Stimulated activated CD8-positive, alpha-beta memory T cell treated with anti-CD3 and anti-CD28 coated beads, Interleukin-12 subunit alpha, Interleukin-12 subunit beta, amount 100 ng/mL, for 24 hours (primary cell): ENCODE results near the gene MYRIP.

Experiments
- DNase-seq: peaks from one replicate; pipeline ENCODE4 v3.0.0-alpha.2; 2020; ENCODE audit errors: extremely low read depth

Gene MYRIP

GRCh38 chr3:39905788-39906187, 96.4 kb downstream of the MYRIP start:
- no peak for DNase-seq

- DNase-seq, result no peak
These were observed 98.6 kb downstream of the MYRIP start for GRCh38 chr3:39907981-39908380.

- no peak for DNase-seq
These were observed 100.7 kb downstream of the MYRIP start for GRCh38 chr3:39910135-39910534.

- no peak for DNase-seq
These were observed 101.5 kb downstream of the MYRIP start for GRCh38 chr3:39910826-39911464.

- DNase-seq, result no peak
These were observed 102.3 kb downstream of the MYRIP start for GRCh38 chr3:39911465-39912309.

GRCh38 chr3:39915027-39915426, 105.6 kb downstream of the MYRIP start:
- DNase-seq, result no peak

GRCh38 chr3:39917065-39917773, 107.8 kb downstream of the MYRIP start:
- no peak for DNase-seq

- no peak for DNase-seq
These were observed 109.9 kb downstream of the MYRIP start for GRCh38 chr3:39919281-39919680.

- no peak for DNase-seq
These were observed 110.9 kb downstream of the MYRIP start for GRCh38 chr3:39920271-39920670.

- no peak for DNase-seq
These were observed 118.1 kb downstream of the MYRIP start for GRCh38 chr3:39927479-39927878.

GRCh38 chr3:39933986-39934693, 124.7 kb downstream of the MYRIP start:
- no peak for DNase-seq

- DNase-seq, result no peak
These were observed 125.3 kb downstream of the MYRIP start for GRCh38 chr3:39934696-39935095.

GRCh38 chr3:39935261-39935660, 125.9 kb downstream of the MYRIP start:
- DNase-seq, result no peak

- DNase-seq, result no peak
These were observed 127.4 kb downstream of the MYRIP start for GRCh38 chr3:39936848-39937247.

GRCh38 chr3:39937315-39937714, 127.9 kb downstream of the MYRIP start:
- DNase-seq, result no peak

- no peak for DNase-seq
These were observed 128.5 kb downstream of the MYRIP start for GRCh38 chr3:39937874-39938273.

GRCh38 chr3:39941931-39942330, 132.5 kb downstream of the MYRIP start:
- no peak for DNase-seq

- DNase-seq, result no peak
These were observed 151.2 kb downstream of the MYRIP start for GRCh38 chr3:39960515-39961191.

GRCh38 chr3:39961230-39961629, 151.8 kb downstream of the MYRIP start:
- DNase-seq, result no peak

GRCh38 chr3:39962581-39962980, 153.2 kb downstream of the MYRIP start:
- no peak for DNase-seq

GRCh38 chr3:39965461-39965860, 156.1 kb downstream of the MYRIP start:
- DNase-seq, result no peak
